GM21423 (cell line): ENCODE measurements around the gene PAIP2.
A peak's percentile ranks its signal among the peaks of the same experiment; 100 is the strongest.

Source experiments
- ATAC-seq: cut with Tn5 transposase; IDR thresholded peaks from one replicate; pipeline ENCODE4 v1.9.1; 2021; ENCODE audit warnings: mild to moderate bottlenecking, moderate library complexity; ENCODE audit not compliant: unreplicated experiment

PAIP2 gene

DNA sequence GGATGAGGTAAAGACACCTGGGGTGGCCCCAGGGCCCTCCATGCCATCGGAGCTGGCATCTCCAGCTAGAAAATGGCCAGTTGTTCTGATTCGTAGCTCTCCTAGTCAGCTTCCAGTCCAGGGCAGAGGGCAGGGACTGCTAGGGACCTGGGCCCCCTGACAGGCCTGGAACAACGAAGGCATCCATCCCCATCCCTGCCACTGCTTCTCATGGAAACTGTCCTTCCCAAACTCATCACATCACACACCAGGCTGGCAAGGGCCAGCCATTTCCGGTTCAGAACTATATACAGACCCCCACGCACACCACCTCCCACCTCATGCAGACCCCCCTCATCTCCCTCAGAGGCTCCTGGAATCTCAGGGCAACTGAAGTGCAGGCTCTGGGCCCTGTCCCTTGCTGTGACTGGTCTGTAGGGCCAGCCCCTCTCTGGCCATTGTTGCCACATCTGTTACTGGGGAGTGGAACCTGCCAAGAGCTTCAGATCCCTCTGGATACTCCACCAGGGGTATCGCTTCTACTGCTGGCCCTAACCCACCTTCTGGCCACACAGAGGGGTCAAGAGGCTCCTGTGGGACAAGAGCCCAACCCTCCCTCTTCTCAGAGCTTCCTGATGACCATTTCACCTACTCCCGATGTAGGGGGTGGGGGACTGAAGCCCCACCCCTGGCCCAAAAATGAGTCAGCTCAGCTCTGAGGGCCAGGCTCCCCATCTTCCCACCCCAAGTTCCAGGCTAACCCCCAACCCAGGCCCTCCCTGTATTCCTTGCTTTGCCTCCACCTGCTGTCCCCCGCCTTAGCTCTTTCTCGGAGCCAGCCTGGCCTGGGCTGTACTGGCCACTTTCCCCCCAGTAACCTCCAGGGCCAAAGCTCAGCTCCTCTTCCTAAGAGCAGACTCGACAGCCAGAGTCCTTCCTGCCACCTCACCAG, 49.2 kb downstream of the PAIP2 start:
- ATAC-seq = no peak

DNA sequence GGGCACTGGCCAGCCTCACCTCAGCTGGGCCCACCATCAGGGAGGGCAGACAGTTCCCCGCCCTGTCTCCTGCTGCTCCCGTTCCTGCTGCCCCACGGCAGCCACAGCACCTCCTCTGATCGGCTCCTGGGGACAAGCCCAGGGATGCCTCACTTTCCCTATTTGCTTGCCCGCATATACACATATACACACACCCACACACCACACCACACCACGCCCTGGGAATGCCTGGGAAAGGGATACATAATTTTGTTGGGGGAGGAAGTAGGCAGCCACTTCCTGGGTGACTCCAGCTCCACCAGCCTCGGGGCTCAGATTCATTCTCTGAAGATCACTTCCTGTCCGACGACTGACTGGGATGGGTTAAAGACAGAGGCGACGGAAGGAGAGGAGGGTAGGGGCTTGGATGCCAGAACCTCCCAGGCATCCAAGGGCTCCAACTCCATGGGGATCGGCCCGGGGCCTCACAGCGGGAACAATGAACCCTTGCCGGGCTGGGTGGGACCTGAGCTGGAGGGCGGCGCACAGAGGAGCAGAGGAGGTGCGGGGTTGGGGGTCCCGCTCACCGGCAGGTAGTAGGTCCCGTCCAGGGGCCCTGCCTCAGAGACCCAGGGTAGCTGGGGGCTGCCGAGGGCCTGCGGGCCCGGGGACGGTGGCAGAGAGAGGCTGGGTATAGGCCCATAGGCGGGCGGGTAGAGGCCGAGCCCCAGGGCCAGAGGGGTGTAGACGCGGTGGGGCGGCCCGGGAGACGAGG, 50.1 kb downstream of the PAIP2 start:
- no peak for ATAC-seq

DNA sequence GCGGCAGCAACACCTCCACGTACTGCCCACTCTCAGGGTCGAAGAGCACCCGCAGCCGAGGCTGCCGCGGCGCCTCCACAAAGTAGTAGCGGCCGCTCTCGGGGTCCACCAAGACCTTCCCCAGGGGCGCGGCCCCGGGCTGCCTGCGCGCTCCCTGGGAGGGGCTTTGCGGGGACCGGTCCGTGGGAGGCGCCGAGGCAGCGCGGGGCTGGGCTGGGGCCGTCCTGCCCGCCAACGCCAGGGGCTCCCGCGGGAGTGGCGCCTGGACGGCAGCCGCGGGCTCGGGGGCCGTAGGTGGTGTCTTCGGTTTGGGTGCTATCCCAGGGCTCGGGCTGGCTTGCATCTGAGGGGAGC, 50.6 kb downstream of the PAIP2 start:
- ATAC-seq = no peak

DNA sequence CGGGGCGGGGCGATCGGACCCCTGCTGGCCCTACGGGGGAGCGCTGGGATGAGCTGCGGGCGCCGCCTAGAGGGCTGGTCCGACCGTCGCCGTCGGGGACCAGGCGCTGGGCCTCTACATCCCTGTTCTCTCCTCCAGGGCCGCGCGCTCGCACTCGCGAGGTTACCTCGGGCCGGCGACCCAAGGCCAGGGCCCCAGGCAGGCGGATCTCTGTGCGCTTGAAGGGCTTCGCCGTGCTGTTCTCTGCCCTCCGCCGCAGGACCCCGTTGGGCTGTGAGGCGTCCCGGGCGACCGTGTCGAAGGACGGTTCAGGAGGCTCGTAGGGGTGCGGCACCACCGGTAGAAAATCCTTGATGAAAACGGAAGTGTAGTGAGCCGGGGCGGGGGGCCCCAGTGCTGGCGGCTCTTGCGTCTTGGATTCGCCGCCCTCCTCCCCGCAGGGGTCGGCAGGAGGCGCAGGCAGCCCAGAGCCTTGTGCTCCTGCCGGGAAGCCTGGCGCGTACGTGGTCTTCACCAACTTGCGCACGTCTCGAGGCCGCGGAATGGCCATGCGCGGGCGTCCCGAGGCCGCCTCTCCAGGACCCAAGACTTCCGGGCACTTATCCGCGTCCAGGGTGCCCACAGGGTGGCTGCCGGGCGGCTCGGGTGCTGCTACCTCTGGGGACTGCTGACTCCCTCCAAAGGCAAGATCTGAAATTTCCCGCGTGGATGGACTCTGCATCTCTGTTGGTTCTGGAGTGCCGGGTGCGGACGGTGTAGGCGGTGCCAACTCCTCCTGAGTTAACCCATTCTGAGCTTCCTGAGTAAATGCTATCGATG, 51.2 kb downstream of the PAIP2 start:
- peak; percentile 41 for ATAC-seq

GRCh38 chr5:139393497-139394122, 52.0 kb downstream of the PAIP2 start:
- ATAC-seq = no peak

DNA sequence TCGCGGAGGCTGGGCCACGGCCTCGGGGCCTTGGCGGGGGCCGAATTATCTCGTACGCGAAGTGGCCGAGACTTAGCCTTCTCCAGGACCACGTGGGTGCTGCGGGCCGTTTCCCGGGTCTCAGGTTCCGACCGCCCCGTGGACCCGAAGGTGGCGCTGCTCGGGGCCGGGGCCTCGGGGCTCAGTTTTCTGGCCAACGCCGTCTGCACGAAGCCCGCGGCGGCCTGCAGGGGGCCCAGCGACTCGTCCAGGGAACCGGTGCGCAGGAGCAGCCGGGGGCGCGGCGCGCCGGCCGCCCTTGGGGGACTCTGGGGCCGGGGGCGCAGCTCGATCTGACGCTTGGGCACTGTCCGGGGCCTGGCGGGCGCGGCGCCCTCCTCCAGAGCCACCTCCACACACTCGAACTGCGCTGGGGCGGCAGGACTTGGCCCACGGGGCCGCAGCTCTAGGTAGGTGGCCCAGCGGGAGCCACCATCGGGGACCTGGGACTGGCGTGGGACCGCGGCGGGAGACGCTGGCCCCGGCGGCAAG, 52.5 kb downstream of the PAIP2 start:
- ATAC-seq = no peak

GRCh38 chr5:139394654-139395566, 53.3 kb downstream of the PAIP2 start, which contains the start of gene PROB1:
TSS of gene PROB1 (minus strand) at chr5:139395104. CDS start at chr5:139395081, 23 bp downstream.
- ATAC-seq = no peak

- ATAC-seq = no peak
Observed at GRCh38 chr5:139395844-139396640, 54.4 kb downstream of the PAIP2 start.

DNA sequence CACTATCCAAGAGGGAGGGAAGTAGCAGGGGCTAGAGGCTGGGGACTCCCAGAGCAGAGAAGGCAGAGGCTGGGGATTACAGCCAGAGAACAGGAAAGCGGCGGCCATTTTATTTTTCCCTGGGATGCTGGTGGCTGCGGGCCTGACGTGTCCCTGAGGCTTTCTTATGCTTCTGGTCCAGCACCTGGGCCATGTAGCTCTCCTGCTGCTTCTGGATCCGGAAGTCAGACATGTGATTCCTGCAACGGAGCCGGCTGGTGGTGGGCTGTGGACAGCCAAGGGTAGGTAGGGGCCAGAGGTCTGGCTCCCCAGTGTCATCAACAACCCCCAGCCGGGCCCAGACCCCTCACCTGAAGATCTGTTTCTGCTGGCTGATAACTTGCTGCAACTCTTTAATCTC, 55.0 kb downstream of the PAIP2 start:
- no peak for ATAC-seq

GRCh38 chr5:139397921-139398320, 56.3 kb downstream of the PAIP2 start:
- no peak for ATAC-seq

GRCh38 chr5:139399501-139400121, 58.0 kb downstream of the PAIP2 start:
- no peak for ATAC-seq

- no peak for ATAC-seq
Observed at GRCh38 chr5:139401546-139401945, 59.9 kb downstream of the PAIP2 start.

DNA sequence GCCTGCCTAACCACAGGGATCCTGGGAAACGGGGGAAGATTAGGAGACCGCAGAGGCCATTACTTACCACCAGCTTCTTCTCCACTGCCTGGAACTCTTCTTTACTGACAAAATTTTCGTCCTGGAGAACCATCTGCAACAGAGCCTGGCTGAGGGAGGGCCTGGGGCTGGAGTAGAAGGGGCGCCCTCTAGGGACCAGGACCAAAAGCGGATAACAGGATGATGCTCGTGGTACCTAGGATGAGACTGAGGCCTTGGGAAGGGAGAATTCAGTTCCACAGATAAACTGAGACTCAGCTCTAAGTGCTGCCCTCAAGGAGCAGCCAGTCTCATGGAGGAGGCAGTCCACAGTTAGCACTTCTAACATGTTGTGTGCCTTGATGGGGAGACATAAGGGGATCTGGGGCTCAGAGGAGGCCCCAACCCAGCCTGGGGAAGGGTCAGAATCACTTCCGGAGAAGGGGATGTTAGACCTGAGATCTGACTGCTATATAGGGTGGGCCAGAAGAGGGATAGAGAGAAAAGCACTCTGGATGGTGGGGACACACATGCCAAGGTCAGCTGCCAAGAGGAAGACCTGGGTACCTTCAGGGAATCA, 61.0 kb downstream of the PAIP2 start:
- no peak for ATAC-seq

DNA sequence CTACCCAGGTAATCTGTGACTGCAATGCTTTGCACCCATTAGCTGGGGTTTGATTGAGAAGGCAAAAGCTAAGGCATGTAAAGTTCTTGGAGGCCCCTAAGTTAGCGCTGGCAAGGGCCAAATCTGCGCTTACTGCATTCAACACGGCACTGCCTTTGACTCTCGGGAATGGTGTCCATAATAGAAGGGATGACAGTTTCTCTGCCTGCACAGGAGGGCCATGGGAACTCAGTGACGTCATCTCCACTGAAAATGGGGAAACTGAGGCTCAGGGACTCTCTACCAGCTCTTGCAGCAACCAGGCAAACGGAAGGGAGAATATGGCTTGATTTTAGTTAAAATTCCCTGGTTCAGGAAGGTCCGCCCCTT, 61.7 kb downstream of the PAIP2 start:
- no peak for ATAC-seq

DNA sequence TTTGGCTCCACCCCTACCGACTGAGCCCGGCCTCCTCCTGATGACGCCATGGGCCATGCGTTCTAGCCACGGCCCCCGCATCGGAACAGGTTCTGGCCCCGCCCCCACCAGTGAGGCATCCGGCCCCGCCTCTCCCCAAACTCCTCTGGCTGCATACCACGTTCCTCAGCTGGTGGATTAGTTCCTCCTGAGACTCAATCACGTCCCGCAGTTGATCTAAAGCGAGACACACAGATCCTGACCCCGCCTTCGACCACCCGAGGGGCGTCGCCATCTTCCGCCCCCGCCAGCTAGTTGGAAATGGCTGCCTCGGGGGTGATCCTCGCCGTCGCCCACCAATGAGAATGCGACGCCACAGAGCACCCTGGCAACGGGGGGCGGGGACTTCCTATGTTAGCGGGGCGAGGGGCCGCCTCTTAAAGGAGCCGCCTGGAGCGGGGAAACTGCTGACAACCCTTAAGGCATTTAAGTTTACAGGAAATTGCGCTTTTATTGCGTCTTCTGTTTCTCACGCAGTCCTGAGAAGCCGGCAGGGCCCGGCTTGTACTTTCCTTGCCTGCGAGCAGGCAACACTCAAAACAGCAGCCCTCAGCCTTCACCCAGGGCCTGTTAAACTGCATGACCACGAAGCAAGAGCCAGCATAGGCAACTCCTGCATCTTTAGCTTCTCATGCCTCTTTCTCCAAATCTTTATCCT, 62.3 kb downstream of the PAIP2 start, which contains the start of gene SPATA24:
TSS of gene SPATA24 (minus strand) at position 303 of the 697 bp plus-strand sequence. CDS start at position 274, 29 bp downstream.
- peak; percentile 79 for ATAC-seq

GRCh38 chr5:139404484-139404840, 62.8 kb downstream of the PAIP2 start:
- ATAC-seq = no peak

GRCh38 chr5:139406963-139407362, 65.3 kb downstream of the PAIP2 start:
- no peak for ATAC-seq
